KOPT-K1 (cell line): ENCODE results near the gene YKT6.
"Not testable (repeated sequence)": the region's sequence is repeated elsewhere in the genome, so short reads cannot be mapped to it uniquely, and the experiment has no call there.

Experiments used
- H3K27ac ChIP-seq: fragments of 200-600 bp; sonication (generic); 2 replicates; pipeline ENCODE4 v1.5.1; 2016; ENCODE audit warnings: antibody characterized with exemption, mild to moderate bottlenecking, low read depth, low read length; ENCODE audit not compliant: poor library complexity, severe bottlenecking
- H3K36me3 ChIP-seq: fragments of 200-600 bp; sonication (generic); 2 replicates; pipeline ENCODE4 v1.5.1; 2017; ENCODE audit warnings: antibody characterized with exemption, mild to moderate bottlenecking, low read length, moderate library complexity; ENCODE audit not compliant: insufficient read depth
- H3K9me3 ChIP-seq: fragments of 200-600 bp; sonication (generic); 2 replicates; pipeline ENCODE4 v1.5.1; 2017; ENCODE audit warnings: antibody characterized with exemption, low read length, mild to moderate bottlenecking; ENCODE audit not compliant: insufficient read depth, poor library complexity, severe bottlenecking

YKT6 gene

GRCh38 chr7:44162179-44162578, 38.6 kb upstream of the YKT6 start:
- Histone ChIP-seq H3K9me3 (peaks cover 4% of the 10 kb centered on the region), H3K36me3 (no peaks in the 10 kb centered on the region), H3K27ac (no peak overlapping the region)

GRCh38 chr7:44162785-44163395, 37.9 kb upstream of the YKT6 start:
- no peak overlapping the region for H3K27ac ChIP-seq
- H3K36me3 ChIP-seq: no peaks in the 10 kb centered on the region
- peaks cover 4% of the 10 kb centered on the region for H3K9me3 ChIP-seq

GRCh38 chr7:44163591-44163990, 37.2 kb upstream of the YKT6 start:
- Histone ChIP-seq H3K9me3 (peaks cover 4% of the 10 kb centered on the region), H3K36me3 (no peaks in the 10 kb centered on the region), H3K27ac (no peak overlapping the region)

GRCh38 chr7:44167920-44168319, 32.9 kb upstream of the YKT6 start:
- no peak overlapping the region for H3K27ac ChIP-seq

GRCh38 chr7:44171901-44172300, 28.9 kb upstream of the YKT6 start:
- H3K27ac ChIP-seq, H3K9me3 ChIP-seq, H3K36me3 ChIP-seq: not testable (repeated sequence)

More at GRCh38 chr7:44167920-44168319, 32.9 kb upstream of the YKT6 start:
- Histone ChIP-seq H3K36me3 (no peaks in the 10 kb centered on the region), H3K9me3 (peaks cover 4% of the 10 kb centered on the region)

GRCh38 chr7:44172352-44172751, 28.4 kb upstream of the YKT6 start:
- no peaks in the 10 kb centered on the region for H3K9me3 ChIP-seq
- no peaks in the 10 kb centered on the region for H3K36me3 ChIP-seq
- no peak overlapping the region for H3K27ac ChIP-seq

- H3K9me3 ChIP-seq: no peaks in the 10 kb centered on the region
Observed at GRCh38 chr7:44172803-44173424, 27.9 kb upstream of the YKT6 start.

GRCh38 chr7:44173911-44174693, 26.7 kb upstream of the YKT6 start:
- Histone ChIP-seq H3K9me3 (no peaks in the 10 kb centered on the region), H3K27ac (no peak overlapping the region), H3K36me3 (no peaks in the 10 kb centered on the region)

More at GRCh38 chr7:44172803-44173424, 27.9 kb upstream of the YKT6 start:
- Histone ChIP-seq H3K36me3 (no peaks in the 10 kb centered on the region), H3K27ac (no peak overlapping the region)

GRCh38 chr7:44174694-44174948, 26.2 kb upstream of the YKT6 start:
- H3K27ac ChIP-seq, H3K9me3 ChIP-seq, H3K36me3 ChIP-seq: not testable (repeated sequence)

GRCh38 chr7:44175730-44176129, 25.0 kb upstream of the YKT6 start:
- H3K36me3 ChIP-seq: no peaks in the 10 kb centered on the region
- no peak overlapping the region for H3K27ac ChIP-seq
- no peaks in the 10 kb centered on the region for H3K9me3 ChIP-seq

- no peak overlapping the region for H3K27ac ChIP-seq
- no peaks in the 10 kb centered on the region for H3K36me3 ChIP-seq
- H3K9me3 ChIP-seq: no peaks in the 10 kb centered on the region
Observed at GRCh38 chr7:44176486-44176885, 24.3 kb upstream of the YKT6 start.

GRCh38 chr7:44177570-44178131, 23.1 kb upstream of the YKT6 start:
- peaks cover 9% of the 10 kb centered on the region for H3K9me3 ChIP-seq
- H3K27ac ChIP-seq: no peak overlapping the region
- no peaks in the 10 kb centered on the region for H3K36me3 ChIP-seq

- H3K9me3 ChIP-seq: peaks cover 16% of the 10 kb centered on the region
- H3K36me3 ChIP-seq: no peaks in the 10 kb centered on the region
- no peak overlapping the region for H3K27ac ChIP-seq
Observed at GRCh38 chr7:44180631-44181030, 20.1 kb upstream of the YKT6 start.

- Histone ChIP-seq H3K9me3 (peaks cover 16% of the 10 kb centered on the region), H3K27ac (no peak overlapping the region), H3K36me3 (no peaks in the 10 kb centered on the region)
Observed at GRCh38 chr7:44182827-44183226, 18.0 kb upstream of the YKT6 start.

GRCh38 chr7:44183386-44183785, 17.4 kb upstream of the YKT6 start:
- peaks cover 16% of the 10 kb centered on the region for H3K9me3 ChIP-seq
- H3K36me3 ChIP-seq: no peaks in the 10 kb centered on the region
- H3K27ac ChIP-seq: no peak overlapping the region
